ENCODE data around the gene PSMD9.
A peak's percentile ranks its signal among the peaks of the same experiment; 100 is the strongest.
"Not testable (repeated sequence)": the region's sequence is repeated elsewhere in the genome, so short reads cannot be mapped to it uniquely, and the experiment has no call there.

Gene PSMD9

GRCh38 chr12:121866331-121866730, 22.3 kb upstream of the PSMD9 start (continued):
- no peak for TF ChIP-seq CSRNP3 (CRISPR knock-in tag; IDR thresholded peaks at IDR 0.05)

- not testable (repeated sequence) for ATAC-seq
Measured at GRCh38 chr12:121869229-121869628, 19.4 kb upstream of the PSMD9 start.

GRCh38 chr12:121871467-121871866, 17.1 kb upstream of the PSMD9 start:
- no peak for ATAC-seq
- no peak for TF ChIP-seq POU6F1 (CRISPR knock-in tag; IDR thresholded peaks at IDR 0.05; ENCODE audit: borderline replicate concordance, low read depth)
- no peak for TF ChIP-seq CREB5 (CRISPR knock-in tag; IDR thresholded peaks at IDR 0.05; ENCODE audit: low read depth)
- no peak for TF ChIP-seq ZNF70 (CRISPR knock-in tag; IDR thresholded peaks at IDR 0.05)
- no peak for TF ChIP-seq RARB (CRISPR knock-in tag; IDR thresholded peaks at IDR 0.05)
- no peak for TF ChIP-seq CSDC2 (CRISPR knock-in tag; IDR thresholded peaks at IDR 0.05)
- TF ChIP-seq PPARA (CRISPR knock-in tag; IDR thresholded peaks at IDR 0.05; ENCODE audit: borderline replicate concordance) = no peak
- TF ChIP-seq ZFP30 (CRISPR knock-in tag; IDR thresholded peaks at IDR 0.05) = no peak

GRCh38 chr12:121872546-121873215, 15.9 kb upstream of the PSMD9 start:
- ATAC-seq = peak; percentile 96
- TF ChIP-seq TCF4 (CRISPR knock-in tag; IDR thresholded peaks at IDR 0.05; ENCODE audit: borderline replicate concordance) = peak; percentile 66; the same call in 1 of the 2 replicates
- no peak for TF ChIP-seq ZFP30 (CRISPR knock-in tag; IDR thresholded peaks at IDR 0.05)

GRCh38 chr12:121873216-121873569, 15.4 kb upstream of the PSMD9 start:
- peak; percentile 42 for ATAC-seq
- TF ChIP-seq CSDC2 (CRISPR knock-in tag; IDR thresholded peaks at IDR 0.05) (no peak), CSRNP3 (CRISPR knock-in tag; IDR thresholded peaks at IDR 0.05) (no peak), TOX (CRISPR knock-in tag; IDR thresholded peaks at IDR 0.05; ENCODE audit: borderline replicate concordance) (no peak), ZNF8 (CRISPR knock-in tag; IDR thresholded peaks at IDR 0.05) (no peak), ISL1 (CRISPR knock-in tag; IDR thresholded peaks at IDR 0.05) (no peak), SNAI2 (CRISPR knock-in tag; IDR thresholded peaks at IDR 0.05) (no peak), BACH2 (CRISPR knock-in tag; IDR thresholded peaks at IDR 0.05; ENCODE audit: borderline replicate concordance) (no peak), TCF4 (CRISPR knock-in tag; IDR thresholded peaks at IDR 0.05; ENCODE audit: borderline replicate concordance) (no peak), RARB (CRISPR knock-in tag; IDR thresholded peaks at IDR 0.05) (no peak), ZNF70 (CRISPR knock-in tag; IDR thresholded peaks at IDR 0.05) (no peak), ZFP3 (CRISPR knock-in tag; IDR thresholded peaks at IDR 0.05) (no peak), GLIS3 (CRISPR knock-in tag; IDR thresholded peaks at IDR 0.05) (no peak), ZC3H10 (CRISPR knock-in tag; IDR thresholded peaks at IDR 0.05) (no peak)

- TF ChIP-seq ZFP30 (CRISPR knock-in tag; IDR thresholded peaks at IDR 0.05) (no peak), PPARA (CRISPR knock-in tag; IDR thresholded peaks at IDR 0.05; ENCODE audit: borderline replicate concordance) (no peak), CSDC2 (CRISPR knock-in tag; IDR thresholded peaks at IDR 0.05) (no peak), ESRRG (CRISPR knock-in tag; IDR thresholded peaks at IDR 0.05) (no peak), GLIS3 (CRISPR knock-in tag; IDR thresholded peaks at IDR 0.05) (no peak), ZNF565 (CRISPR knock-in tag; conservative IDR thresholded peaks at IDR 0.05; ENCODE audit: low read depth) (no peak), ISL1 (CRISPR knock-in tag; IDR thresholded peaks at IDR 0.05) (no peak), CREB5 (CRISPR knock-in tag; IDR thresholded peaks at IDR 0.05; ENCODE audit: low read depth) (no peak), TCF4 (CRISPR knock-in tag; IDR thresholded peaks at IDR 0.05; ENCODE audit: borderline replicate concordance) (no peak), ZC3H10 (CRISPR knock-in tag; IDR thresholded peaks at IDR 0.05) (no peak), CSRNP3 (CRISPR knock-in tag; IDR thresholded peaks at IDR 0.05) (no peak), BACH2 (CRISPR knock-in tag; IDR thresholded peaks at IDR 0.05; ENCODE audit: borderline replicate concordance) (no peak), ZNF8 (CRISPR knock-in tag; IDR thresholded peaks at IDR 0.05) (no peak)
- ATAC-seq = no peak
Measured at GRCh38 chr12:121874071-121874470, 14.5 kb upstream of the PSMD9 start.
